HepG2 (cell line): ENCODE results near the gene FNDC3B. TPM values are rescaled to one million over a fixed set of nuclear protein-coding genes. Genes with fewer than 3 reads are reported as not detected.

Experiments
- CEBPB ChIP-seq: IDR thresholded peaks from 2 replicates; pipeline ENCODE4 v1.6.1; 2011; ENCODE audit warnings: low read depth, low read length, improper control_type of control experiment, borderline replicate concordance
- FLYWCH1 ChIP-seq: sonication (generic); formaldehyde crosslinking; IDR thresholded peaks from 2 replicates; pipeline ENCODE4 v1.8.1; 2023; ENCODE audit warnings: mild to moderate bottlenecking, missing genetic modification reagents
- IRX3 ChIP-seq: sonication (generic); formaldehyde crosslinking; IDR thresholded peaks from 2 replicates; pipeline ENCODE4 v1.8.1; 2023; ENCODE audit warnings: mild to moderate bottlenecking, low read depth, missing genetic modification reagents, borderline replicate concordance
- MED1 ChIP-seq: sonication (generic); formaldehyde crosslinking; IDR thresholded peaks from 2 replicates; pipeline ENCODE4 v1.4.0; 2020; ENCODE audit warnings: missing genetic modification reagents
- NFYC ChIP-seq: IDR thresholded peaks from 2 replicates; pipeline ENCODE4 v1.6.1; 2016; ENCODE audit warnings: missing genetic modification reagents, missing compliant biosample characterization
- ZKSCAN5 ChIP-seq: sonication (generic); formaldehyde crosslinking; IDR thresholded peaks from 2 replicates; pipeline ENCODE4 v1.5.1; 2020; ENCODE audit warnings: mild to moderate bottlenecking, missing genetic modification reagents
- ZNF350 ChIP-seq: sonication (generic); formaldehyde crosslinking; IDR thresholded peaks from 2 replicates; pipeline ENCODE4 v1.4.0; 2020; ENCODE audit warnings: mild to moderate bottlenecking, low read depth, missing genetic modification reagents, borderline replicate concordance
- ZNF567 ChIP-seq: sonication (generic); formaldehyde crosslinking; IDR thresholded peaks from 2 replicates; pipeline ENCODE4 v1.8.1; 2023; ENCODE audit warnings: mild to moderate bottlenecking, missing genetic modification reagents, borderline replicate concordance
- ZNF574 ChIP-seq: sonication (generic); formaldehyde crosslinking; IDR thresholded peaks from 2 replicates; pipeline ENCODE4 v1.4.0; 2020; ENCODE audit warnings: missing genetic modification reagents
- ZXDC ChIP-seq: sonication (generic); formaldehyde crosslinking; IDR thresholded peaks from 2 replicates; pipeline ENCODE4 v1.5.0; 2020; ENCODE audit warnings: mild to moderate bottlenecking, missing genetic modification reagents
- polyA plus RNA-seq, 8 experiments: library from polyadenylated mRNA; depleted of rRNA in 3 of 8; stranded (reverse) in 7 of 8; unstranded in 1 of 8; fragments of >200 nt; fragmentation: Illumina TruSeq in 4 of 8; extraction: Trizol in 4 of 8; gene quantifications; 2 replicates each; pipeline versions ENCODE4 v1.2.1 to v1.2.3, GENCODE V29; 2011 to 2016; ENCODE audit warnings: low read depth in 4 of 8, missing spikeins in 1 of 8, mixed read lengths in 1 of 8; ENCODE audit not compliant: insufficient read depth in 1 of 8
- total RNA-seq, 5 experiments: library from RNA; depleted of rRNA; stranded (reverse); fragments of >200 nt; fragmentation: Illumina TruSeq; extraction: Trizol; gene quantifications; 2 replicates each; pipeline ENCODE4 v1.2.3, GENCODE V29; 2016; ENCODE audit warnings: low read depth in 1 of 5

FNDC3B gene
- total and polyA plus RNA-seq, 2 of the 13 experiments (the other 11 are each of a cell fraction or from before 2014, with no cell fraction given) = 74.8 to 103 TPM

GRCh38 chr3:172333042-172333377 is 293.6 kb downstream of the FNDC3B start (continued):
- no peak for TF ChIP-seq ZNF574 (CRISPR knock-in tag)
- TF ChIP-seq MED1 (CRISPR knock-in tag) = no peak
- TF ChIP-seq ZNF350 = no peak
- no peak for TF ChIP-seq ZXDC (CRISPR knock-in tag)
- no peak for TF ChIP-seq NFYC
- no peak for TF ChIP-seq ZNF567 (CRISPR knock-in tag)
- no peak for TF ChIP-seq IRX3 (CRISPR knock-in tag)
- no peak for TF ChIP-seq ZKSCAN5 (CRISPR knock-in tag)
- no peak for TF ChIP-seq FLYWCH1 (CRISPR knock-in tag)
- TF ChIP-seq CEBPB = no peak
- TF ChIP-seq, all 625 proteins: peak for 0
